Ovary (tissue), 9 donors: ENCODE results near the gene DACT3. TPM values are rescaled to one million over a fixed set of nuclear protein-coding genes. Genes with fewer than 3 reads are reported as not detected.

Source experiments
- DNase-seq, 5 donors: peaks; one replicate each; pipeline ENCODE4 v3.0.0-alpha.2; 2019 to 2020
- H3K27ac ChIP-seq, 2 donors: fragments of 200-600 bp; one replicate each; pipeline versions ENCODE4 v1.5.1 to v1.8.0; 2019 to 2022
- H3K27me3 ChIP-seq: fragments of 200-600 bp; one replicate; pipeline ENCODE4 v1.8.0; 2022
- H3K36me3 ChIP-seq: fragments of 200-600 bp; sonication (generic); one replicate; pipeline ENCODE4 v1.5.1; 2019
- H3K4me1 ChIP-seq: one replicate; pipeline ENCODE4 v1.8.1; 2013; ENCODE audit warnings: mild to moderate bottlenecking, moderate library complexity; ENCODE audit not compliant: insufficient read depth
- H3K4me3 ChIP-seq: fragments of 200-600 bp; sonication (generic); one replicate; pipeline ENCODE4 v1.5.1; 2017
- H3K9me3 ChIP-seq, 2 donors: fragments of 200-600 bp in 1 of 2; sonication (generic) in 1 of 2; one replicate each; pipeline versions ENCODE4 v1.5.1 to v1.8.1; 2013 to 2019; ENCODE audit warnings: mild to moderate bottlenecking in 1 of 2, moderate library complexity in 1 of 2
- EP300 ChIP-seq: sonication (generic); formaldehyde crosslinking; IDR thresholded peaks from one replicate; pipeline ENCODE4 v1.6.1; 2017; ENCODE audit warnings: antibody characterized with exemption
- POLR2A ChIP-seq: fragments of 450-650 bp; IDR thresholded peaks from one replicate; pipeline ENCODE4 v1.6.1; 2017; ENCODE audit warnings: antibody characterized with exemption, mild to moderate bottlenecking, moderate library complexity
- WGBS, 3 donors: extraction: QIAGEN DNeasy Blood & Tissue Kit in 1 of 3; methylation state at CpG; one replicate each; pipeline versions ENCODE4 v1.1.5 to v1.1.7; 2013 to 2017; 5-methylcytosine and 5-hydroxymethylcytosine counted together
- intact Hi-C, 4 donors: fragments of 100-400 bp; cut with DNase I; formaldehyde crosslinking; loops; one replicate each; pipeline versions ENCODE4 v1.11.0 to v1.15.1; 2022 to 2023
- polyA plus RNA-seq, 2 donors: library from polyadenylated mRNA; stranded (reverse); fragments of 200-250 nt in 1 of 2; fragments of 350-450 nt in 1 of 2; fragmentation: Illumina TruSeq in 1 of 2; extraction: RNeasy Lipid Tissue Mini Kit (QIAGEN cat#74804) in 1 of 2; gene quantifications; one replicate each; pipeline ENCODE4 v1.2.3, GENCODE V29; 2013 to 2014
- total RNA-seq, 7 donors: library from RNA; depleted of rRNA in 2 of 7; stranded (reverse); fragments of >200 nt in 2 of 7; fragmentation: NEBNext Ultra II Directional in 3 of 7; extraction: Animal tissue kit (Norgen Biotek cat#: 25700) in 3 of 7; gene quantifications; one replicate each; pipeline versions ENCODE4 v1.1.0 to v1.2.4, GENCODE V29; 2016 to 2023
- TF ChIP-seq, protein P1 (sequence below), 3 donors: fragments of 450-650 bp in 2 of 3; fragments of 200-600 bp in 1 of 3; IDR thresholded peaks; one replicate each; pipeline versions ENCODE4 v1.5.1 to v1.8.0; 2016 to 2022; ENCODE audit warnings: antibody characterized with exemption in 3 of 3, mild to moderate bottlenecking in 1 of 3
- donor health status: DM: no; HTN: no; CAD: no; lungs with moderate emphysema.
- donor health status: DM: no; HTN: no; CAD: no.
- donor health status: Bipolar disorder and iron deficiency.
- donor health status: DM: yes; HTN: yes; CAD: no.
- donor health status: DM: no; HTN: no; CAD: no.
- donor health status: DM: yes; HTN: yes; CAD: no.

Gene DACT3
- total and polyA plus RNA-seq, 9 donors, result 7.6 to 56.5 (median 20.8) TPM

DNA sequence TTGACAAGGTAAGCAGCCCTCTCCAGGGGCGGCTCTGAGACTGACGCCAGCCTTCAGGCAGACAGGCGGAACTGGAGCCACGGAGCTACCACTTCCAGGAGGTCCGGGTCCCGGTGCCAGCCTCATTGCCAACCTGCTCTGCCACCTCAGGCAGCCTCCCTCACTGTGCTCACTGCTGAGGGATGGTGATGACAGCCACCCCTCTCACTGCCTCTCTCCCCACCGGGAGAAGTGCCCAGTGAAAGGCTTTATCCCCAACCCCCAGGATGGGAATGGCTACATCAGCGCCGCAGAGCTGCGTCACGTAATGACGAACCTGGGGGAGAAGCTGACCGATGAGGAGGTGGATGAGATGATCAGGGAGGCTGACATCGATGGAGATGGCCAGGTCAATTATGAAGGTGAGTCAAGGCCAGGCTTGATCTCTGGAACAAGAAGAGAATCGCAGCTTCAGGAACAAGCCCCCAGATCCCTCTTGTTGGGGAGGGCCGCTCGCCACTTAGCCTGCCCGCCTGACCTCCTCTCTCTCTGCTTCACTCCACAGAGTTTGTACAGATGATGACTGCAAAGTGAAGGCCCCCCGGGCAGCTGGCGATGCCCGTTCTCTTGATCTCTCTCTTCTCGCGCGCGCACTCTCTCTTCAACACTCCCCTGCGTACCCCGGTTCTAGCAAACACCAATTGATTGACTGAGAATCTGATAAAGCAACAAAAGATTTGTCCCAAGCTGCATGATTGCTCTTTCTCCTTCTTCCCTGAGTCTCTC lies 52.2 kb downstream of the DACT3 start:
- intact Hi-C loops, result loop anchor here in 1 of 4 donors (10.0 kb wide), 2 partner anchors 56 to 136 kb away; partner anchors contain the start of genes DACT3, FKRP and STRN4
- 89 to 92% (median 89%) methylated on average over 27 of the region's 27 CpGs for WGBS, 3 donors
- H3K36me3 ChIP-seq, result no peaks in the 10 kb centered on the region
- peak in 2 of 5 donors; percentile 10 to 34 for DNase-seq
- H3K9me3 ChIP-seq, result no peaks in the 10 kb centered on the region
- peaks cover 4% of the 10 kb centered on the region for H3K4me1 ChIP-seq
- H3K27ac ChIP-seq, result no peak overlapping the region
- TF ChIP-seq, protein P1, sequence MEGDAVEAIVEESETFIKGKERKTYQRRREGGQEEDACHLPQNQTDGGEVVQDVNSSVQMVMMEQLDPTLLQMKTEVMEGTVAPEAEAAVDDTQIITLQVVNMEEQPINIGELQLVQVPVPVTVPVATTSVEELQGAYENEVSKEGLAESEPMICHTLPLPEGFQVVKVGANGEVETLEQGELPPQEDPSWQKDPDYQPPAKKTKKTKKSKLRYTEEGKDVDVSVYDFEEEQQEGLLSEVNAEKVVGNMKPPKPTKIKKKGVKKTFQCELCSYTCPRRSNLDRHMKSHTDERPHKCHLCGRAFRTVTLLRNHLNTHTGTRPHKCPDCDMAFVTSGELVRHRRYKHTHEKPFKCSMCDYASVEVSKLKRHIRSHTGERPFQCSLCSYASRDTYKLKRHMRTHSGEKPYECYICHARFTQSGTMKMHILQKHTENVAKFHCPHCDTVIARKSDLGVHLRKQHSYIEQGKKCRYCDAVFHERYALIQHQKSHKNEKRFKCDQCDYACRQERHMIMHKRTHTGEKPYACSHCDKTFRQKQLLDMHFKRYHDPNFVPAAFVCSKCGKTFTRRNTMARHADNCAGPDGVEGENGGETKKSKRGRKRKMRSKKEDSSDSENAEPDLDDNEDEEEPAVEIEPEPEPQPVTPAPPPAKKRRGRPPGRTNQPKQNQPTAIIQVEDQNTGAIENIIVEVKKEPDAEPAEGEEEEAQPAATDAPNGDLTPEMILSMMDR (IDR thresholded peaks at IDR 0.05), result no peak
- no peak for TF ChIP-seq POLR2A
- no peak for TF ChIP-seq EP300
- H3K4me3 ChIP-seq, result no peak overlapping the region
- no peaks in the 10 kb centered on the region for H3K27me3 ChIP-seq

DNA sequence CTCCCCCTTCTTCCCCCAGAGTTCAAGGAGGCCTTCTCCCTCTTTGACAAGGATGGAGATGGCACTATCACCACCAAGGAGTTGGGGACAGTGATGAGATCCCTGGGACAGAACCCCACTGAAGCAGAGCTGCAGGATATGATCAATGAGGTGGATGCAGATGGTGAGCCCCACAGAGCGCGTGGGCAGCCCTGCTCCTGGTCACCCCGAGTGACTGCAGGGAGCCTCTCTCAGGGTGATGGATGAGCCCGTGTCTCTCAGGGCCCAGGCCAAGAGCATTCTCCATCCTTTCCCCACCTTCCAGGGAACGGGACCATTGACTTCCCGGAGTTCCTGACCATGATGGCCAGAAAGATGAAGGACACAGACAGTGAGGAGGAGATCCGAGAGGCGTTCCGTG lies 52.8 kb downstream of the DACT3 start:
- no peak overlapping the region for H3K4me3 ChIP-seq
- peak in 1 of 5 donors; percentile 22 for DNase-seq
- no peaks in the 10 kb centered on the region for H3K36me3 ChIP-seq
- 81 to 91% (median 88%) methylated on average over 9 of the region's 9 CpGs for WGBS, 3 donors
- no peak overlapping the region for H3K27ac ChIP-seq
- intact Hi-C loops, result loop anchor here in 1 of 4 donors (10.0 kb wide), 2 partner anchors 57 to 137 kb away; partner anchors contain the start of genes DACT3, FKRP and STRN4
- H3K4me1 ChIP-seq, result peaks cover 8% of the 10 kb centered on the region
- no peaks in the 10 kb centered on the region for H3K9me3 ChIP-seq
- no peaks in the 10 kb centered on the region for H3K27me3 ChIP-seq
- no peak for TF ChIP-seq EP300
- TF ChIP-seq POLR2A, result no peak
- TF ChIP-seq, protein P1 (IDR thresholded peaks at IDR 0.05), result no peak

DNA sequence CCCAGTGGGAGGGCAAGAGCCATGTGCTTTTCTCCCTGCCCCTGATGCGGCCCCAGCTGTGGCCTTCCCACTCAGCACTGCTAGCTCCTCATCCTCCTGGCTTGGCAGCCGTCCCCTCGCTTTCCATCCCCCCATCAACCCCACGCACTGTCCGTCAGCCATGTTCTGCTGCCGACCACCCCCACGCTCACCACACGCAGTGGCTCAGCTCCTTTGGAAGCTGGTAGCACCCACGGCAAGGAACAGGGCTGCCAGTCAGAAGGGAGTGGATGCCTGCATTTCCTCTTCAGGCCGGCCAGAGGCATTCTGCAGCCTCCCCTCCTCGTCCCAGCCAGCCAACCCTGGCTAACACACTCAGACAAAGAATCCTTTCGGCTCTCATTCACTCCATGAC lies 53.5 kb downstream of the DACT3 start:
- Histone ChIP-seq H3K27ac (no peak overlapping the region), H3K9me3 (no peaks in the 10 kb centered on the region), H3K4me3 (no peak overlapping the region), H3K4me1 (peaks cover 10% of the 10 kb centered on the region), H3K27me3 (no peaks in the 10 kb centered on the region), H3K36me3 (no peaks in the 10 kb centered on the region)
- TF ChIP-seq, protein P1 (IDR thresholded peaks at IDR 0.05), result no peak
- TF ChIP-seq EP300 (no peak), POLR2A (no peak)
- DNase-seq, result peak in 2 of 5 donors; percentile 22 to 37
- intact Hi-C loops, result loop anchor here in 1 of 4 donors (10.0 kb wide), 2 partner anchors 57 to 137 kb away; partner anchors contain the start of genes DACT3, FKRP and STRN4
- WGBS, 3 donors, result 73 to 80% (median 74%) methylated on average over 12 of the region's 12 CpGs

DNA sequence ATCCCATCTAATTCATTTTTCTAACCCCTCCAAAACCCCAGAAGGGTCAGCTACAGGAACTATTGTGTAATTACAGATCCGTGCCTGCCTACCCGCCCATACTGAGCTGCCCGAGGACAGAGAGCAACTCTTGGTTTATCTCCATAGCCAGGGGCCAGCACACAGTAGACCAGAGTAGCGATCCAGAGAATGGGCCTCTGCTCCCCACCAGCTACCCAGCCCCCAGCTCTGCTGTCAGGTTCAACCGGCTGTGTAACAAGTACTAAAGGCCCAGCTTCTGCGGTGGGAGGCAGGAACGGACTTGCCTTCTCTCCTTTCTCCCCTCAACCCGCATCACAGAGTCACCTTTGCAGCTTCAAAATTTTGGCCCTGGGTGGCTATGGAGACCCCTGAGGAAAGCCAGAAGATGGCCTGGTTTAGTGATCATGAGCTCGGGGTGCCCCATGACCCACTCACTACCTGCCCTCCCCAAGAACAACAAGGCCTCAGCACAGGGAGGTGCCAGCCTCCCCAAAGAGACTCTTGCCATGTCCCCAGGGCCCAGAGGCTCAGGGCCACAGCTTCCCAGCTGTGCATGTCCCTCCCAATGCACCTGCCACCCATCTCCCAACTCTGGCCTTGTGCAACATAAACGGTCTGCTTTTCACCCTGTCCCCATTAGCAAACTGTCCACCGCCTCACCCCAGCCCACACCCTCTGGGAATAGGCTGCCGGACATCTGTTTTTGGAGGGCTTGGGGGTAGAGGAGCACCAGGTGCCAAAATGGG lies 54.1 kb downstream of the DACT3 start:
- no peaks in the 10 kb centered on the region for H3K27me3 ChIP-seq
- no peak overlapping the region for H3K4me3 ChIP-seq
- WGBS, 3 donors, result 84 to 85% (median 84%) methylated on average over 12 of the region's 12 CpGs
- peak in 3 of 5 donors; percentile 4 to 28 (median 13) for DNase-seq
- H3K9me3 ChIP-seq, result no peaks in the 10 kb centered on the region
- intact Hi-C loops, result loop anchor here in 1 of 4 donors (10.0 kb wide), 2 partner anchors 58 to 138 kb away; partner anchors contain the start of genes DACT3, FKRP and STRN4
- H3K36me3 ChIP-seq, result no peaks in the 10 kb centered on the region
- peaks cover 10% of the 10 kb centered on the region for H3K4me1 ChIP-seq
- H3K27ac ChIP-seq, result no peak overlapping the region
- TF ChIP-seq EP300 (no peak), POLR2A (no peak)
- TF ChIP-seq, protein P1 (IDR thresholded peaks at IDR 0.05), result no peak
